K562 (cell line): Measurements from ENCODE around the gene GPR3.

Experiments used
- CREB5 ChIP-seq: fragments of 250-450 bp; sonication (Bioruptor Pico); IDR thresholded peaks from 2 replicates; pipeline ENCODE4 v1.5.0; 2020; ENCODE audit warnings: mild to moderate bottlenecking
- CTCF ChIP-seq, 3 experiments: IDR thresholded peaks in 2 of 3; conservative IDR thresholded peaks in 1 of 3; 2 replicates each; pipeline ENCODE4 v1.5.1; 2011 to 2012; ENCODE audit warnings: low read length in 3 of 3, mild to moderate bottlenecking in 3 of 3, control low read depth in 2 of 3, improper control_type of control experiment in 1 of 3, inconsistent platforms in 1 of 3, low read depth in 1 of 3, mixed read lengths in 1 of 3, moderate library complexity in 1 of 3; ENCODE audit not compliant: insufficient read depth in 2 of 3
- ELK1 ChIP-seq: sonication (generic); formaldehyde crosslinking; IDR thresholded peaks from 2 replicates; pipeline ENCODE4 v1.8.1; 2022; ENCODE audit warnings: missing genetic modification reagents
- EP300 ChIP-seq: IDR thresholded peaks from 2 replicates; pipeline ENCODE4 v1.6.1; 2012; ENCODE audit warnings: low read length, improper control_type of control experiment
- FOXO4 ChIP-seq: fragments of 450-650 bp; formaldehyde crosslinking; IDR thresholded peaks from 2 replicates; pipeline ENCODE4 v1.4.0; 2020; ENCODE audit warnings: mild to moderate bottlenecking, moderate library complexity
- HDAC2 ChIP-seq: fragments of 450-650 bp; IDR thresholded peaks from 2 replicates; pipeline ENCODE4 v1.6.1; 2016; ENCODE audit warnings: mild to moderate bottlenecking
- PATZ1 ChIP-seq: fragments of 250-450 bp; sonication (Bioruptor Pico); IDR thresholded peaks from 2 replicates; pipeline ENCODE4 v1.5.0; 2020; ENCODE audit warnings: mild to moderate bottlenecking, borderline replicate concordance
- SNIP1 ChIP-seq: fragments of 450-650 bp; IDR thresholded peaks from 2 replicates; pipeline ENCODE4 v1.7.1; 2017; ENCODE audit warnings: low read depth, mild to moderate bottlenecking
- TBL1XR1 ChIP-seq, 2 experiments: IDR thresholded peaks; 2 replicates each; pipeline ENCODE4 v1.6.1; 2012; ENCODE audit warnings: improper control_type of control experiment in 2 of 2, low read length in 2 of 2, mild to moderate bottlenecking in 1 of 2
- ZNF740 ChIP-seq, 3 experiments: fragments of 200-800 bp in 1 of 3; sonication (Bioruptor generic) in 1 of 3; sonication (generic) in 1 of 3; formaldehyde crosslinking in 1 of 3; IDR thresholded peaks; 2 replicates each; pipeline versions ENCODE4 v1.6.1 to v1.8.0; 2016 to 2022; ENCODE audit warnings: mild to moderate bottlenecking in 2 of 3, missing compliant biosample characterization in 2 of 3, missing genetic modification characterization in 2 of 3, missing genetic modification reagents in 1 of 3

GRCh38 chr1:27439150-27439549 lies 46.7 kb downstream of the GPR3 start:
- TF ChIP-seq CTCF (IDR thresholded peaks at IDR 0.05 in 2 of 3, conservative IDR thresholded peaks at IDR 0.05 in 1 of 3; ENCODE audit: insufficient read depth in 2 of 3, low read depth in 1 of 3, low read length in 3 of 3): no peak
- TF ChIP-seq TBL1XR1 (IDR thresholded peaks at IDR 0.05; ENCODE audit: low read length in 2 of 2): no peak
- TF ChIP-seq FOXO4 (CRISPR knock-in tag): no peak
- no peak for TF ChIP-seq CREB5
- TF ChIP-seq HDAC2: no peak
- no peak for TF ChIP-seq ELK1
- no peak for TF ChIP-seq SNIP1
- TF ChIP-seq ZNF740 (CRISPR knock-in tag; IDR thresholded peaks at IDR 0.05): no peak
- no peak for TF ChIP-seq ZNF740 (tag; IDR thresholded peaks at IDR 0.05)
- TF ChIP-seq EP300: no peak
- no peak for TF ChIP-seq PATZ1 (CRISPR knock-in tag)
